ENCODE results near the gene TMCC2. TPM values are rescaled to one million over a fixed set of nuclear protein-coding genes. Genes with fewer than 3 reads are reported as not detected.

The TMCC2 gene
- total and polyA plus RNA-seq, 12 donors, result 0.62 to 2.6 (median 1.8) TPM

- ATAC-seq, result no peak
- intact Hi-C loops (cut with DNase I), result no loop called here
These were observed 72.4 kb downstream of the TMCC2 start for GRCh38 chr1:205300149-205300548.

DNA sequence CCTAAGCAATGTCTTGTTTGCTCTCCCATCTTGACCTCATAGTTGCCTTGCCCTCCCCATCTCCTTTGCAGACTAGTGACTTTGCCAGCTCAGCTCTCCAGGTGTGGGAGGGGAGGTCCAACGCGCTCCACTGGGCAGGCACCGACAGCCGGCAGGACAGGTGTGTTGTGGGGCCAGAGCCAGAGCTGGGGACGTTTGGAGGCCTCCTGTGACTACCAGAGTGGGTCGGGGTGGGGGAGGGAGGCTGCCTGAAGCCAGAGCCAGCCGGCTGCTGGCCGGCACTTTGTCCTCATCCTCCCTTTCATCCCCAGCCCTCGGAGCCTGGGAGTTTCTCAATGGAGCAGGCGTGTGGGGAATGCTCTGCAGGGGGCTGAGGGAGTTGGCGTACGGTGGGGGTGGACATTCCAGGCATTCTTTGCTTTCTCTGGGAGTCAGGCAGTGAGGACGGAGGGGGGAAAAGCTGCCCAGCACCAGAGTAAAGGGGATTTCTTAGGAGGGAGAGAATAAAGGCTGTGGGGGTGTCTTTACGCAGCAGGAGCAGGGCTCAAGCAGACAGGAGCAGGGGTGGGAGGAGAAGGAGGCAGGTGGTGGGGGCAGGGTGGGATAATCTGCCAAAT lies 73.6 kb downstream of the TMCC2 start:
- DNase-seq (no peak), ATAC-seq (peak in 6 of 8 donors; percentile 16 to 75 (median 58))
- Histone ChIP-seq H3K27ac (no peak overlapping the region), H3K9me3 (no peaks in the 10 kb centered on the region), H3K27me3 (no peaks in the 10 kb centered on the region), H3K36me3 (peaks cover 0 to 48% (median 0%) of the 10 kb centered on the region in 9 donors), H3K4me1 (peaks cover 0 to 17% (median 0%) of the 10 kb centered on the region in 9 donors), H3K4me3 (no peak overlapping the region)
- WGBS, 2 donors, result 31 to 33% methylated on average over 14 of the region's 14 CpGs
- TF ChIP-seq, protein P1, sequence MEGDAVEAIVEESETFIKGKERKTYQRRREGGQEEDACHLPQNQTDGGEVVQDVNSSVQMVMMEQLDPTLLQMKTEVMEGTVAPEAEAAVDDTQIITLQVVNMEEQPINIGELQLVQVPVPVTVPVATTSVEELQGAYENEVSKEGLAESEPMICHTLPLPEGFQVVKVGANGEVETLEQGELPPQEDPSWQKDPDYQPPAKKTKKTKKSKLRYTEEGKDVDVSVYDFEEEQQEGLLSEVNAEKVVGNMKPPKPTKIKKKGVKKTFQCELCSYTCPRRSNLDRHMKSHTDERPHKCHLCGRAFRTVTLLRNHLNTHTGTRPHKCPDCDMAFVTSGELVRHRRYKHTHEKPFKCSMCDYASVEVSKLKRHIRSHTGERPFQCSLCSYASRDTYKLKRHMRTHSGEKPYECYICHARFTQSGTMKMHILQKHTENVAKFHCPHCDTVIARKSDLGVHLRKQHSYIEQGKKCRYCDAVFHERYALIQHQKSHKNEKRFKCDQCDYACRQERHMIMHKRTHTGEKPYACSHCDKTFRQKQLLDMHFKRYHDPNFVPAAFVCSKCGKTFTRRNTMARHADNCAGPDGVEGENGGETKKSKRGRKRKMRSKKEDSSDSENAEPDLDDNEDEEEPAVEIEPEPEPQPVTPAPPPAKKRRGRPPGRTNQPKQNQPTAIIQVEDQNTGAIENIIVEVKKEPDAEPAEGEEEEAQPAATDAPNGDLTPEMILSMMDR (IDR thresholded peaks at IDR 0.05), result no peak
- intact Hi-C loops (cut with DNase I), result no loop called here

More at GRCh38 chr1:205300149-205300548, 72.4 kb downstream of the TMCC2 start:
- WGBS, 2 donors, result 93 to 96% methylated on average over 9 of the region's 9 CpGs
- H3K4me3 ChIP-seq, result no peak overlapping the region
- no peaks in the 10 kb centered on the region for H3K27me3 ChIP-seq
- H3K9me3 ChIP-seq, result no peaks in the 10 kb centered on the region
- no peak overlapping the region for H3K27ac ChIP-seq
- DNase-seq, result no peak
- H3K36me3 ChIP-seq, result peaks cover 0 to 37% (median 0%) of the 10 kb centered on the region in 9 donors
- H3K4me1 ChIP-seq, result peaks cover 0 to 22% (median 2%) of the 10 kb centered on the region in 9 donors
- TF ChIP-seq, protein P1 (IDR thresholded peaks at IDR 0.05), result no peak

DNA sequence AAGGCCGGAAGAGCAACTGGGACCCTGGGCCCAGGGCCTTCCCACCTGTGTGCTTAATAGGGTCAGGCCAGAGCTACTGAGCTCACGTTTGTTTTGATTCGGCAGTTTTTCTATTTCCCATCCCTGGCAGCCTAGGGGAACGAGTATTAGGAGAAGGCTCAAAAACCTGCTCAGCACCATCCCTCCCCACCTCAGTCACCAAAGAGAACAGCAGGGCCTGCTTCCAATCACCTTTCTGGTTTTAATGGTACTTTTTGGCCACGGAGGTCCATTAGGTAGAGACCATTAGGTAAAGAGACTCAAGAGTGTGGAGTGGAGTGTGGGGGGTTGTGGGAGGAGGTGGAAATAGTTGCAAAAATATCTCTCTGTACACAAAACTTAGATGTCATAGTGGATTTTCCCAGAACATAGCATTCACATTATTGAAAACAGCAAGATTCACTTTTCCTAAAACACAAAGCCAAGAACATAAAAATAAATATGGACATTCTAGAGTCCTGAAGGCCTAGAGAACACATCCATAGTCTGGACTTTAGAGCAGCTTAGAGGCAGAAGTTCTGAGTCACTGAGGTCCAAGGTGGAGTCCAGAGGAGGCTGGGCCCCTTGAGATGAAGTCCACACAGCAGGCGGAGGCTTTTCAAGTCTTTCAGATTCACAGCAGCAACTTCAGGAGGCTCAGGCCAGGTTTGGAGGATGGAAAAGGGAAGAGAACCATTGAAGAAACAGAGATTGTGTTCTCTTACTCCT lies 74.3 kb downstream of the TMCC2 start:
- intact Hi-C loops (cut with DNase I), result no loop called here
- DNase-seq, result no peak
- Histone ChIP-seq H3K9me3 (no peaks in the 10 kb centered on the region), H3K4me1 (peaks cover 0 to 17% (median 0%) of the 10 kb centered on the region in 9 donors), H3K27me3 (no peaks in the 10 kb centered on the region), H3K4me3 (no peak overlapping the region), H3K27ac (no peak overlapping the region), H3K36me3 (peaks cover 0 to 55% (median 0%) of the 10 kb centered on the region in 9 donors)
- 87 to 91% methylated on average over 6 of the region's 6 CpGs for WGBS, 2 donors
- no peak for ATAC-seq
- TF ChIP-seq, protein P1 (IDR thresholded peaks at IDR 0.05), result no peak

- TF ChIP-seq, protein P1 (IDR thresholded peaks at IDR 0.05), result no peak
- Histone ChIP-seq H3K27me3 (no peaks in the 10 kb centered on the region), H3K9me3 (no peaks in the 10 kb centered on the region), H3K4me3 (no peak overlapping the region), H3K27ac (no peak overlapping the region), H3K36me3 (peaks cover 0 to 69% (median 9%) of the 10 kb centered on the region in 9 donors), H3K4me1 (peaks cover 0 to 14% (median 0%) of the 10 kb centered on the region in 9 donors)
- ATAC-seq (no peak), DNase-seq (no peak)
- intact Hi-C loops (cut with DNase I), result no loop called here
- 89 to 91% methylated on average over 20 of the region's 20 CpGs for whole genome bisulfite sequencing, 2 donors
These were observed 75.6 kb downstream of the TMCC2 start for GRCh38 chr1:205303247-205303888.

Measured in heart right ventricle (tissue), 16 donors.